BJ (cell line): ENCODE measurements around the gene CETP. TPM values are rescaled to one million over a fixed set of nuclear protein-coding genes. Genes with fewer than 3 reads are reported as not detected.

ENCODE experiments used
- CTCF ChIA-PET: fragments of 350-600 bp; formaldehyde crosslinking; extraction: SDS; loops from one replicate; lab custom pipeline; 2021; ENCODE audit warnings: antibody characterized with exemption, inconsistent platforms; lab: Yijun Ruan, JAX
- POLR2A ChIA-PET: fragments of 300-600 bp; sonication (Branson Sonifier 250); formaldehyde crosslinking; extraction: SDS; loops from one replicate; lab custom pipeline; 2021; ENCODE audit warnings: antibody characterized with exemption; lab: Charles Lee
- DNase-seq: peaks from one replicate; pipeline ENCODE4 v3.0.0-alpha.2; 2011; ENCODE audit warnings: low read depth
- H3K27me3 ChIP-seq: 2 replicates; pipeline ENCODE4 v1.6.0; 2011; ENCODE audit warnings: low read length; ENCODE audit not compliant: control insufficient read depth, insufficient read depth
- H3K36me3 ChIP-seq: 2 replicates; pipeline ENCODE4 v1.5.1; 2011; ENCODE audit warnings: low read length; ENCODE audit not compliant: control insufficient read depth, insufficient read depth
- H3K4me3 ChIP-seq: 2 replicates; pipeline ENCODE4 v1.5.1; 2011; ENCODE audit warnings: low read depth, mild to moderate bottlenecking, control low read depth, low read length
- CTCF ChIP-seq: IDR thresholded peaks from 2 replicates; pipeline ENCODE4 v1.5.1; 2011; ENCODE audit warnings: low read depth, mild to moderate bottlenecking, control low read depth, inconsistent platforms, low read length, moderate library complexity; ENCODE audit not compliant: insufficient read depth
- polyA plus RNA-seq: library from polyadenylated mRNA; depleted of rRNA; stranded (reverse); fragments of >200 nt; gene quantifications from 2 replicates; pipeline ENCODE4 v1.2.3, GENCODE V29; 2011; rRNA removed

The CETP gene
- polyA plus RNA-seq, 1 experiment = 0.07 TPM

GRCh38 chr16:57032346-57032745, 70.6 kb downstream of the CETP start:
- no peaks in the 10 kb centered on the region for H3K27me3 ChIP-seq
- DNase-seq = no peak
- ChIA-PET CTCF (interaction anchor here (1.0 kb wide), 1 partner anchor 61 kb away, joined by 3 read pairs; the partner anchor contains the start of gene CPNE2), POLR2A (interaction anchor here (0.7 kb wide), 1 partner anchor 67 kb away, joined by 8 read pairs; no protein-coding TSS in a partner anchor)
- H3K4me3 ChIP-seq = no peak overlapping the region
- TF ChIP-seq CTCF = no peak
- H3K36me3 ChIP-seq = peaks cover 7% of the 10 kb centered on the region

- no peak overlapping the region for H3K4me3 ChIP-seq
- CTCF ChIA-PET = interaction anchor here (1.0 to 1.2 kb wide), 2 partner anchors 17 to 60 kb away, joined by 3 read pairs; partner anchors contain the start of gene CPNE2
These were observed 71.2 kb downstream of the CETP start for GRCh38 chr16:57032931-57033330.

More at GRCh38 chr16:57032931-57033330, 71.2 kb downstream of the CETP start:
- no peak for DNase-seq
- no peaks in the 10 kb centered on the region for H3K27me3 ChIP-seq
- peaks cover 8% of the 10 kb centered on the region for H3K36me3 ChIP-seq
- TF ChIP-seq CTCF = no peak
- POLR2A ChIA-PET = no interaction called here

Other genes with a start within 250 kb of the CETP start
- 51.8 and 61.2 TPM in 2 replicates for gene NUP93, start 231.8 kb upstream of the CETP start, polyA plus RNA-seq
- gene SLC12A3, start 96.7 kb upstream of the CETP start, polyA plus RNA-seq = not detected in 2 replicates
- 306 and 363 TPM in 2 replicates for gene HERPUD1, start 29.8 kb upstream of the CETP start, polyA plus RNA-seq
- 15.4 and 19.2 TPM in 2 replicates for gene NLRC5, start 27.6 kb downstream of the CETP start, polyA plus RNA-seq
- gene CPNE2, start 130.6 kb downstream of the CETP start, polyA plus RNA-seq = 51.0 and 80.6 TPM in 2 replicates
- gene PSME3IP1, start 224.1 kb downstream of the CETP start, polyA plus RNA-seq = 68.5 and 96.5 TPM in 2 replicates
- 29.7 and 35.3 TPM in 2 replicates for gene RSPRY1, start 224.4 kb downstream of the CETP start, polyA plus RNA-seq